SK-N-SH (cell line): ENCODE data around the gene B4GALNT3.

Source experiments
- CTCF ChIP-seq: fragments of 200-600 bp; sonication (generic); IDR thresholded peaks from 2 replicates; pipeline ENCODE4 v1.6.1; 2017; ENCODE audit warnings: antibody characterized with exemption, mild to moderate bottlenecking, moderate library complexity
- RFX5 ChIP-seq: IDR thresholded peaks from 2 replicates; pipeline ENCODE4 v1.6.1; 2012; ENCODE audit warnings: mild to moderate bottlenecking, improper control_type of control experiment, low read length

GRCh38 chr12:569803-570434 is 110.2 kb downstream of the B4GALNT3 start:
- TF ChIP-seq CTCF (peak; percentile 92), RFX5 (no peak)
